Measurements from ENCODE around the gene NAIF1.
"Not testable (repeated sequence)": the region's sequence is repeated elsewhere in the genome, so short reads cannot be mapped to it uniquely, and the experiment has no call there.

The NAIF1 gene

GRCh38 chr9:128036522-128036921 is 30.6 kb downstream of the NAIF1 start:
- in situ Hi-C loops (cut with MboI; ENCODE audit: low sequenced_read_pairs): not testable (repeated sequence)

- in situ Hi-C loops (cut with MboI; ENCODE audit: low sequenced_read_pairs): no loop called here
These were observed 32.1 kb downstream of the NAIF1 start for GRCh38 chr9:128034821-128035652.

- in situ Hi-C loops (cut with MboI; ENCODE audit: low sequenced_read_pairs): no loop called here
These were observed 33.5 kb downstream of the NAIF1 start for GRCh38 chr9:128033609-128034008.

- in situ Hi-C loops (cut with MboI; ENCODE audit: low sequenced_read_pairs): no loop called here
These were observed 39.4 kb downstream of the NAIF1 start for GRCh38 chr9:128027705-128028104.

GRCh38 chr9:128026773-128027541 is 40.2 kb downstream of the NAIF1 start:
- in situ Hi-C loops (cut with MboI; ENCODE audit: low sequenced_read_pairs): no loop called here

GRCh38 chr9:128026255-128026772 is 40.8 kb downstream of the NAIF1 start:
- in situ Hi-C loops (cut with MboI; ENCODE audit: low sequenced_read_pairs): no loop called here

GRCh38 chr9:128025736-128026135 is 41.4 kb downstream of the NAIF1 start:
- in situ Hi-C loops (cut with MboI; ENCODE audit: low sequenced_read_pairs): no loop called here

- in situ Hi-C loops (cut with MboI; ENCODE audit: low sequenced_read_pairs): no loop called here
These were observed 42.3 kb downstream of the NAIF1 start for GRCh38 chr9:128024761-128025308.

GRCh38 chr9:128023671-128024070 is 43.4 kb downstream of the NAIF1 start:
- in situ Hi-C loops (cut with MboI; ENCODE audit: low sequenced_read_pairs): not testable (repeated sequence)

GRCh38 chr9:128022886-128023285 is 44.2 kb downstream of the NAIF1 start:
- in situ Hi-C loops (cut with MboI; ENCODE audit: low sequenced_read_pairs): no loop called here

- in situ Hi-C loops (cut with MboI; ENCODE audit: low sequenced_read_pairs): no loop called here
These were observed 46.0 kb downstream of the NAIF1 start for GRCh38 chr9:128021098-128021497.

- in situ Hi-C loops (cut with MboI; ENCODE audit: low sequenced_read_pairs): no loop called here
These were observed 46.4 kb downstream of the NAIF1 start for GRCh38 chr9:128020692-128021091.

GRCh38 chr9:128015696-128016095 is 51.4 kb downstream of the NAIF1 start:
- in situ Hi-C loops (cut with MboI; ENCODE audit: low sequenced_read_pairs): no loop called here
